Activated CD8-positive, alpha-beta T cell treated with anti-CD3 and anti-CD28 coated beads, Interleukin-2, amount 10 ng/mL, durations not matched to agents 7 days and 5 days (primary cell): ENCODE data around the gene STRN4. TPM values are rescaled to one million over a fixed set of nuclear protein-coding genes. Genes with fewer than 3 reads are reported as not detected.
"Not testable (repeated sequence)": the region's sequence is repeated elsewhere in the genome, so short reads cannot be mapped to it uniquely, and the experiment has no call there.

Experiments used
- ATAC-seq: fragments of 150-1000 bp; cut with Tn5 transposase; one replicate; pipeline ENCODE4 v1.10.0; 2021; ENCODE audit warnings: moderate library complexity
- CTCF ChIA-PET: fragments of 350-600 bp; sonication (Branson Sonifier 250); formaldehyde crosslinking; loops from one replicate; lab custom pipeline; 2021; ENCODE audit warnings: antibody characterized with exemption; lab: Charles Lee
- POLR2A ChIA-PET: fragments of 350-600 bp; sonication (Branson Sonifier 250); formaldehyde crosslinking; loops from one replicate; lab custom pipeline; 2021; ENCODE audit warnings: antibody characterized with exemption; lab: Charles Lee
- DNase-seq: peaks from one replicate; pipeline ENCODE4 v3.0.0-alpha.2; 2020
- H3K27ac Mint-ChIP-seq: one replicate; pipeline ENCODE4 v1.8.0; 2021; ENCODE audit warnings: mild to moderate bottlenecking, mixed read lengths
- H3K27me3 Mint-ChIP-seq: one replicate; pipeline ENCODE4 v1.8.0; 2021; ENCODE audit warnings: low read depth, mixed read lengths
- H3K36me3 Mint-ChIP-seq: one replicate; pipeline ENCODE4 v1.8.0; 2021; ENCODE audit warnings: low read depth, mixed read lengths
- H3K4me1 Mint-ChIP-seq: one replicate; pipeline ENCODE4 v1.8.0; 2021; ENCODE audit warnings: low read depth, mixed read lengths
- H3K4me3 Mint-ChIP-seq: one replicate; pipeline ENCODE4 v1.8.0; 2021; ENCODE audit warnings: mild to moderate bottlenecking, mixed read lengths
- H3K9me3 Mint-ChIP-seq: one replicate; pipeline ENCODE4 v1.8.0; 2022; ENCODE audit warnings: mixed read lengths; ENCODE audit not compliant: insufficient read depth
- total RNA-seq, 2 experiments: library from RNA; stranded (reverse); gene quantifications; one replicate each; pipeline ENCODE4 v1.2.3, GENCODE V29; 2021

Gene STRN4
- total RNA-seq, 2 experiments from 2014 or later, result 79.6 to 90.2 TPM

DNA sequence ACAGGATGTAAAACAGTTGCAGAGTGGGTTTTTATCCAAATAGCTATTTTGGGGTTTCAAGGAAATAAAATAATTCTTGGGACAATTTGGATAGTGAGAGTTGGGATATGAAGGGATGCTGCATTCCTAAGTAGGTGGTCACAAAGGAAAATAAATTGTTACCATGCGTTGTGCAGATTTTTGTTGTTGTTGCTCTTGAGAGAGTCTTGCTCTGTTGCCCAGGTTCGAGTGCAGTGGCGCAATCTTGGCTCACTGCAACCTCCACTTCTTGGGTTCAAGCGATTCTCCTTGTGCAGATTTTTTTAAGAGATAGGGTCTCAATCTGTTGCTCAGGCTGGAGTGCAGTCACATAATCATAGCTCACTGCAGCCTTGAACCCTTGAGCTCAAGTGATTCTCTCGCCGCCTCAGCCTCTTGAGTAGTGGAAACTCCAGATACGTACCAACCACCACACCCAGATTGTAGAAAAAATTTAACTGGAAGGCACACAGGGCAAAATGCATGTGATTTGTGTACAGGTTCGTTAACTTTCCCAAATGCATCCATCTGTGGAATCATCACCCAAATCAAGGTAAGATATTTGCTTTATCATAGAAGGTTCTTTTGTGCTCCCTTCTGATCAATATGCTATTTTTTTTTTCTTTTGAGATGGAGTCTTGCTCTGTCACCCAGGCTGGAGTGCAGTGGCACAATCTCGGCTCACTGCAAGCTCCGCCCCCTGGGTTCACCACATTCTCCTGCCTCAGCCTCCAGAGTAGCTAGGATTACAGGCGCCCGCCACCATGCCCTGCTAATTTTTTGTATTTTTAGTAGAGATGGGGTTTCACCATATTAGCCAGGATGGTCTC lies 26.1 kb upstream of the STRN4 start:
- DNase-seq, result no peak
- Mint-ChIP-seq H3K27me3 (no peaks in the 10 kb centered on the region), H3K27ac (no peak overlapping the region), H3K9me3 (no peaks in the 10 kb centered on the region), H3K36me3 (peaks cover 37% of the 10 kb centered on the region), H3K4me1 (peaks cover 17% of the 10 kb centered on the region), H3K4me3 (no peak overlapping the region)
- ChIA-PET CTCF (interaction anchor here (0.6 to 2.7 kb wide), 3 partner anchors 40 to 263 kb away, joined by 3 to 8 read pairs (median 3); no protein-coding TSS in a partner anchor), POLR2A (interaction anchor here (1.0 kb wide), 1 partner anchor 16 kb away, joined by 3 read pairs; the partner anchor contains the start of gene SLC1A5)
- peak; percentile 25 for ATAC-seq

DNA sequence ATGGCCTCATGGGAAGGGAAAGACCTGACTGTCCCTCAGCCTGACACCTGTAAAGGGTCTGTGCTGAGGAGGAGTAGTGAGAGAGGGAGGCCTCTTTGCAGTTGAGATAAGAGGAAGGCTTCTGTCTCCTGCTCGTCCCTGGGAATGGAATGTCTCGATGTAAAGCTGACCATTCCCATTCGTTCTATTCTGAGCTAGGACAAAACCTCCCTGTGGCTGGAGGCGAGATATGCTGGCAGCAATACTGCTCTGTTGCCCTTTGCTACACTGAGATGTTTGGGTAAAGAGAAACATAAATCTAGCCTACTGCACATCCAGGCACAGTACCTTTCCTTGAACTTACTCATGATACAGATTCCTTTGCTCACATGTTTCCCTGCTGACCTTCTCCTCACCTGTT lies 22.5 kb upstream of the STRN4 start:
- peaks cover 10% of the 10 kb centered on the region for H3K36me3 Mint-ChIP-seq
- DNase-seq, H3K27ac Mint-ChIP-seq, H3K27me3 Mint-ChIP-seq, H3K4me1 Mint-ChIP-seq, ATAC-seq, H3K9me3 Mint-ChIP-seq, POLR2A ChIA-PET, H3K4me3 Mint-ChIP-seq: not testable (repeated sequence)
- CTCF ChIA-PET, result interaction anchor here (1.9 kb wide), 1 partner anchor 11 kb away, joined by 13 read pairs; no protein-coding TSS in a partner anchor

DNA sequence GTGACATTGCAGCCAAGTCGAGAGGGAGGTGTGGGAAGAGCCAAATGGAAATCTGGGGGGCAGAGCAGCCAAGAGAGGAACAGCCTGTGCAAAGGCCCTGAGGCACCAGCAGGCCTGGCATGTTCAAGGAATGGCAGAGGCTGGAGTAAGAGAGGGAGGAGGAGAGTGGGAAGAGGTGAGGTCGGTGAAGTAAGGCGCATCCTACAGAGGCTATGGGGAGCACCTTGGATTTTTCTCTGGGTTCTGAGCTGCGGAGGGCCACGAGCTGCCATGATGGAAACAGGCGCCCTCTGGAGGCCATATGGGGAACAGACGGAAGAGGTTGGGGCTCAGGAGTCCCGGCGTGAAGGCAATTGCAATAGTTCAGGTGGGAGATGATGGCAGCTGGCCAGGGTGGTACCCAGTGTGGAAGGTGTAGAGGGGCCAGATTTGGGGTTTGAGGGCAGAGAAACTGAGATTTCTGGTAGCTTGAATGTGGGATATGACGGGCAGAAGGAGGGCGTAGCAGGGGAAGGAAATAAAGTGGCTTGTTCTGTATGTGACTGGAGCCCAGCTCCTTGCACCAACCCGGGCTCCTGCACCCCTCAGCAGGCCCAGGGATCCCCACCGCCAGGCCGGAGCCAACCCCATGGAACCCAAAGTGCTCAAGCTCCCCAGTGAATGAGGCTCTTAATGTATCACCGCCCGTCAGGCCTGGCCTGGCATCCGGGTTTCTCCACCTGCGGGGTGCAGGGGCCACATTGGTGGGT lies 20.5 kb upstream of the STRN4 start:
- Mint-ChIP-seq H3K27ac (peak overlapping the region; percentile 7), H3K4me3 (no peak overlapping the region), H3K9me3 (no peaks in the 10 kb centered on the region), H3K36me3 (peaks cover 2% of the 10 kb centered on the region), H3K4me1 (peaks cover 5% of the 10 kb centered on the region), H3K27me3 (no peaks in the 10 kb centered on the region)
- DNase-seq (peak; percentile 75), ATAC-seq (peak; percentile 80)
- POLR2A ChIA-PET, result no interaction called here
- CTCF ChIA-PET, result interaction anchor here (0.7 to 4.4 kb wide), 34 partner anchors 9 to 246 kb away, joined by 3 to 65 read pairs (median 4); partner anchors contain the start of genes AP2S1 and SLC1A5

DNA sequence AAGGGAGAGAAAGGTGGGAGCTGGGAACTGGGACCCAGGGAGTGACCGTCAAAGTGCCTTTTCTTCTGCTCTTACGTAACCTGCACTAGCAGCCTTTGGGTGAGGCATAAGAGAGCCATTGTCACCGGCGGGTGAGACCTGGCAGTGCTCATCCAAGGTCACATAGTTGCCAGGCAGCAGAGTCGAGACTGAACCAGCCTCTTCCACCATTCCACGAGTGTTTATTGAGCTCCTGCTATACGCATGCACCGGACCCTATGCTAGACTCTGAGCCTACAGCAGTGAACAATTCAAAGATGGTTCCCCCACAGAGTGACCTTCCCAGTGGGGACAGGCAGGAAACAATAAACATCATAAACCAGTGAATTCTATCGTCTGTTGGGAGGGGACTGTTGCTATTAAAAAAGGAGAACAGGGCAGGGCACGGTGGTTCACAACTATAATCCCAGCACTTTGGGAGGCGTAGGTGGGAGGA lies 18.6 kb upstream of the STRN4 start:
- CTCF ChIA-PET, result interaction anchor here (1.0 to 4.4 kb wide), 7 partner anchors 7 to 248 kb away, joined by 3 to 65 read pairs (median 5); partner anchors contain the start of gene SLC1A5
- Mint-ChIP-seq H3K9me3 (no peaks in the 10 kb centered on the region), H3K36me3 (no peaks in the 10 kb centered on the region), H3K27me3 (no peaks in the 10 kb centered on the region), H3K4me3 (no peak overlapping the region), H3K4me1 (peaks cover 5% of the 10 kb centered on the region), H3K27ac (no peak overlapping the region)
- ATAC-seq (no peak), DNase-seq (no peak)
- POLR2A ChIA-PET, result interaction anchor here (1.8 kb wide), 1 partner anchor 24 kb away, joined by 4 read pairs; the partner anchor contains the start of gene SLC1A5

DNA sequence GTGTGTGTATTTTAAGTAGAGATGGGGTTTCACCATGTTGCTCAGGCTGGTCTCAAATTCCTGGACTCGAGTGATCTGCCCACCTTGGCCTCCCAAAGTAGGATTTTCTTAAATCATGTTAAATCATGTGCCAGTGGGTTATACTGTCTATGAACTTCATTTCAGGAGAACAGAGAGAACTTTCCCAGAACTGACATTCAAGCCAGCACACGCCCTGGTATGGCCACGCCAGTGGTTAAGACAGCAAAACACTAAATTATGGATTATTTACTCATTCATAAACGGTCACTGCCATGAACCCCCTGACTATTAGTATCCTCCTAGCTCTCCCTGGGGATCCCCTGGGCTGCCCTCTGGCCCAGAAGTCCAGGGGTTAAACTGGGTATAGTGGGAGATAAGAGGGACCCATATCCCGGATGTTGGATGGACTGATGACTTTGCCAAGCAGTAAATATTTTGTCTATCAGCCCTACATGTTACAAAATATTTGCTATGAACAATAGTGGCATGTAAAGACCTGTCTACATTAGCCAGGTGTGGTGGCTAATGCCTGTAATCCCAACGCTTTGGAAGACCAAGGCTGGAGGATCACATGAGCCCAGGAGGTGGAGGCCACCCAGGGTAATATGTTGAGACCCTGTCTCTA lies 16.1 kb upstream of the STRN4 start:
- ChIA-PET POLR2A (no interaction called here), CTCF (interaction anchor here (1.6 to 11.0 kb wide), 2 partner anchors 9 to 78 kb away, joined by 6 to 122 read pairs; no protein-coding TSS in a partner anchor)
- ATAC-seq (no peak), DNase-seq (no peak)
- no peaks in the 10 kb centered on the region for H3K27me3 Mint-ChIP-seq
- peaks cover 10% of the 10 kb centered on the region for H3K4me1 Mint-ChIP-seq
- no peaks in the 10 kb centered on the region for H3K9me3 Mint-ChIP-seq
- no peak overlapping the region for H3K27ac Mint-ChIP-seq
- H3K36me3 Mint-ChIP-seq, result no peaks in the 10 kb centered on the region
- no peak overlapping the region for H3K4me3 Mint-ChIP-seq

DNA sequence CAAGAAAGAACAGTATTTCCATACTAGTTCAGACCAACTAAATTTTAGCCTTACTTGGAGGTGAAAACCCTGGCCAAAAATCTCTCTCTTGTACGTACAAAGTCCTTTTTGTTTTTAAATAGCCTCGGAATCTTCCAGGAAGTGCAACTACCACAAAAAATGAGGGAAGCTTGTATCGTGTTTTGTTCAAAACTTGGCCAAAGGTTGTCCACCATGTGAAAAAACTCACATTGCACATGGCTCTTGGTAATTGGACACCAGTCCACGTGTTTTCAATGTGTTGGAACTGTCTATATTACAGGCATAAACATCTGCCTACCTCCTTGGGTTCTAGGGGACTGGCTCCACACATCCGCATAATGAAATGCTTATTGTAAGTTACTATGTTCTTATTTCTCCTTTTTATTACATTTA lies 15.2 kb upstream of the STRN4 start:
- POLR2A ChIA-PET, result no interaction called here
- peaks cover 13% of the 10 kb centered on the region for H3K4me1 Mint-ChIP-seq
- H3K4me3 Mint-ChIP-seq, result no peak overlapping the region
- H3K36me3 Mint-ChIP-seq, result peaks cover 5% of the 10 kb centered on the region
- no peak overlapping the region for H3K27ac Mint-ChIP-seq
- no peaks in the 10 kb centered on the region for H3K27me3 Mint-ChIP-seq
- ATAC-seq, result no peak
- no peaks in the 10 kb centered on the region for H3K9me3 Mint-ChIP-seq
- DNase-seq, result no peak
- CTCF ChIA-PET, result interaction anchor here (11.0 kb wide), 1 partner anchor 79 kb away, joined by 122 read pairs; no protein-coding TSS in a partner anchor

DNA sequence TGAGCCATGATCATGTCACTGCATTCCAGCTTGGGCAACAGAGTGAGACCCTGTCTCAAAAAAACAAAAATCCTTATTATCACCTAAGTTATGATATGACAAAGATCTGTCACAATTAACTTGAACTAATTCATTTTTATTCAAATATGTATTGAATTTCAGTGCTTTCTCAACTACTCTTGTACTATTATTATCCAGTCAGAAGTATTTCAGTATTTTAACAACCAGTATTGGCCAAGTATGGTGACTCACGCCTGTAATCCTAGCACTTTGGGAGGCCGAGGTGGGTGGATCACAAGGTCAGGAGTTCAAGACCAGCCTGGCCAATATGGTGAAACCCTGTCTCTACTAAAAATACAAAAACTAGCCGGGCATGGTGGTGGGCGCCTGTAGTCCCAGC lies 14.6 kb upstream of the STRN4 start:
- H3K27ac Mint-ChIP-seq, H3K9me3 Mint-ChIP-seq, H3K36me3 Mint-ChIP-seq, ATAC-seq, H3K4me3 Mint-ChIP-seq, POLR2A ChIA-PET, DNase-seq, H3K27me3 Mint-ChIP-seq: not testable (repeated sequence)
- peaks cover 15% of the 10 kb centered on the region for H3K4me1 Mint-ChIP-seq
- CTCF ChIA-PET, result interaction anchor here (11.0 kb wide), 1 partner anchor 79 kb away, joined by 122 read pairs; no protein-coding TSS in a partner anchor

DNA sequence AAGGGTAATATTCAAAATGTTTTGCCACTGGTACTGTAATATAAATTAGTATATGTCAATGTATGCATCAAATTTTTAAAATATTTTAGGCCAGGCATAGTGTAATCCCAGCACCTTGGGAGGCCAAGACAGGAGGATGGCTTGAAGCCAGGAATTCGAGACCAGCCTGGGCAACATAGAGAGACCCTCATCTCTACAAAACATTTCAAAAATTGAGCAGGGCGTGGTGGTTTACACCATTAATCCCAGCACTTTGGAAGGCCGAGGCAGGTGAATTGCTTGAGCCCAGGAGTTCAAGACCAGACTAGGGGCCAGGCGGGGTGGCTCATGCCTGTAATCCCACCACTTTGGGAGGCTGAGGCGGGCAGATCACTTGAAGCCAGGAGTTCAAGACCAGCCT lies 14.1 kb upstream of the STRN4 start:
- no peak for DNase-seq

DNA sequence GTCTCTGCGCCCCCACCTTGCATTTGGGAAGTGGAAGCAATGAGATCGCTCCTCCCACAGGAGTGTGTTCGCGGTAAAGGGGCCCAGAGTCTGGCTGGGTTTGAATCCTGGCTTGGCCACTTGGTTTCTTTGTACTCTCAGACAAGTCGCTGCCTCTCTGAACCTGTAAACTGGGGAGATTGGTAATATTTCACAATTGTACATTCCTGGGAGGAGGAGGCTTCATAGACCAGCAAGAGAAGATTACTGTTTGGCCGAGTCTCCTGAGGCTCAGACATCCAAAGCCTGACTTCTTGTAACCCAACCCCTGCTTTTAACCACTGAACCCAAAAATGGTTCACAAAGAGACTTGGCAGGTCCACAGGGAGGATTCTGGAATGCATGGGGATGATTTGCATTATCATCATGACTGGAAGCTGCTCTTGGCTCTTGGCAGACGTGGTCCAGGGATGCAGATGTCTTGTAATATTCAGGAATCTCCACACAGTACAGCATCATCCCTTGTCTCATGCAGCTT lies 13.6 kb upstream of the STRN4 start:
- H3K27ac Mint-ChIP-seq, result no peak overlapping the region
- CTCF ChIA-PET, result interaction anchor here (11.0 kb wide), 1 partner anchor 80 kb away, joined by 122 read pairs; no protein-coding TSS in a partner anchor

More for the DNA sequence above, 14.1 kb upstream of the STRN4 start:
- Mint-ChIP-seq H3K4me1 (peaks cover 15% of the 10 kb centered on the region), H3K4me3 (no peak overlapping the region), H3K9me3 (no peaks in the 10 kb centered on the region), H3K27me3 (no peaks in the 10 kb centered on the region), H3K36me3 (peaks cover 7% of the 10 kb centered on the region), H3K27ac (no peak overlapping the region)
- CTCF ChIA-PET, result interaction anchor here (11.0 kb wide), 1 partner anchor 80 kb away, joined by 122 read pairs; no protein-coding TSS in a partner anchor
- no peak for ATAC-seq
- POLR2A ChIA-PET, result no interaction called here

DNA sequence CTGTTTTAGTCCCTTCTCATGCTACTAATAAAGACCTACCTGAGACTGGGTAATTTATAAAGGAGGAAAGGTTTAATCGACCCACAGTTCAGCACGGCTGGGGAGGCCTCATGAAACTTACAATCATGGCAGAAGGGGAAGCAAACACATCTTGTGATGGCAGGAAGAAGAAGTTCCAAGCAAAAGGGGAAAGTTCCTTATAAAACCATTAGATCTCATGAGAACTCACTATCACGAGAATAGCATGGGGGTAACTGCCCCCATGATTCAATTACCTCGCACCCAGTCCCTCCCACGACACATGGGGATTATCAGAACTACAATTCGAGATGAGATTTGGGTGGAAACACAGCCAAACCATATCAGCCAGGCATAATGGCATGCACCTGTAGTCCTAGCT lies 13.0 kb upstream of the STRN4 start:
- no peak for DNase-seq
- POLR2A ChIA-PET, result no interaction called here
- no peaks in the 10 kb centered on the region for H3K27me3 Mint-ChIP-seq
- H3K9me3 Mint-ChIP-seq, result no peaks in the 10 kb centered on the region
- no peak overlapping the region for H3K4me3 Mint-ChIP-seq
- CTCF ChIA-PET, result interaction anchor here (2.0 to 11.0 kb wide), 3 partner anchors 7 to 81 kb away, joined by 13 to 122 read pairs (median 39); no protein-coding TSS in a partner anchor
- H3K36me3 Mint-ChIP-seq, result peaks cover 7% of the 10 kb centered on the region
- peaks cover 15% of the 10 kb centered on the region for H3K4me1 Mint-ChIP-seq
- no peak for ATAC-seq
- no peak overlapping the region for H3K27ac Mint-ChIP-seq

More for the DNA sequence above, 13.6 kb upstream of the STRN4 start:
- no peak overlapping the region for H3K4me3 Mint-ChIP-seq
- ATAC-seq (no peak), DNase-seq (no peak)
- H3K36me3 Mint-ChIP-seq, result peaks cover 7% of the 10 kb centered on the region
- POLR2A ChIA-PET, result no interaction called here
- H3K27me3 Mint-ChIP-seq, result no peaks in the 10 kb centered on the region
- peaks cover 15% of the 10 kb centered on the region for H3K4me1 Mint-ChIP-seq
- H3K9me3 Mint-ChIP-seq, result no peaks in the 10 kb centered on the region
